ENCODE measurements around the gene COCH.

DNA sequence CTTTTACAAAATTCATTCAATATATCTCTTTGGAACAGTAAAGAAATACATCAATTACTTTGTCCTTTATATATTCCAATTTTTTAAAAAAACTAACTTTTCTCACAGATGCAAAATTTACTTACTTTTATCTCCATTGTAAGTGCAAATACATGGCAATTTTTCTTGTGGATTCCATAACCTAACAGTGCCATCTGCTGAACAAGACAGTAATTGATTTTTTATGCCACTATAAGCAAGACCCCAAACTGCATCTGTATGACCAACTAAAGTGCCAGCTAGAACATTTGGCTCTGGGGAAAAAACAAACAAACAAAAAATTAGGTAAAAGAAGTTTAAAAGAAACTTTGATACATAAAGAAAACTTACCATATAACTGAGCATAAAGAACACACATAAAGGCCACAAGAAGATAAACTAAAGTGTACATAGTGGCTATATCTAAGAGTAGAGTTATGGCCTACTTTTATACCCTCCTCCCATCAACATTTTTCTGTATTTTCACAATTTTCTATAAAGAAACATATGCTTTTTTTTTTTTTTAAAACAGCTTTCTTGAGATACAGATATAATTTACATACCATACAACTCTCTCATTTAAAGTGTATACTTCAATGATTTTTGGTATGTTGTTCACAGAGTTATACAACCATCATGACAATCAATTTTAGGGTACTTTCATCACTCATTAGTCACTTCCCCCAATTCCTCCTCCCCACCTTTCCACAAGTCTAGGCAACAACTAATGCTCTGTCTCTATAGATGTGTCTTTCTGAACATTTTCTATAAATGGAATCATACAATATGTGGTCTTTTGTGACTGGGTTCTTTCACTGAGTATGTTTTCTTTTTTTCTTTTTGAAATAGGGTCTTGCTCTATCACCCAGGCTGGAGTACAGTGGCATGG, 32.6 kb downstream of the COCH start:
- TF ChIP-seq, protein P1, sequence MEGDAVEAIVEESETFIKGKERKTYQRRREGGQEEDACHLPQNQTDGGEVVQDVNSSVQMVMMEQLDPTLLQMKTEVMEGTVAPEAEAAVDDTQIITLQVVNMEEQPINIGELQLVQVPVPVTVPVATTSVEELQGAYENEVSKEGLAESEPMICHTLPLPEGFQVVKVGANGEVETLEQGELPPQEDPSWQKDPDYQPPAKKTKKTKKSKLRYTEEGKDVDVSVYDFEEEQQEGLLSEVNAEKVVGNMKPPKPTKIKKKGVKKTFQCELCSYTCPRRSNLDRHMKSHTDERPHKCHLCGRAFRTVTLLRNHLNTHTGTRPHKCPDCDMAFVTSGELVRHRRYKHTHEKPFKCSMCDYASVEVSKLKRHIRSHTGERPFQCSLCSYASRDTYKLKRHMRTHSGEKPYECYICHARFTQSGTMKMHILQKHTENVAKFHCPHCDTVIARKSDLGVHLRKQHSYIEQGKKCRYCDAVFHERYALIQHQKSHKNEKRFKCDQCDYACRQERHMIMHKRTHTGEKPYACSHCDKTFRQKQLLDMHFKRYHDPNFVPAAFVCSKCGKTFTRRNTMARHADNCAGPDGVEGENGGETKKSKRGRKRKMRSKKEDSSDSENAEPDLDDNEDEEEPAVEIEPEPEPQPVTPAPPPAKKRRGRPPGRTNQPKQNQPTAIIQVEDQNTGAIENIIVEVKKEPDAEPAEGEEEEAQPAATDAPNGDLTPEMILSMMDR (IDR thresholded peaks at IDR 0.05; ENCODE audit: low read length), result peak; percentile 32
- TF ChIP-seq EZH2 (optimal IDR thresholded peaks at IDR 0.05; ENCODE audit: low read depth, low read length) (no peak), EZH2phosphoT487 (IDR thresholded peaks at IDR 0.05; ENCODE audit: low read length) (no peak)

Measured in MM.1S (cell line).